WI38 (cell line): ENCODE measurements around the gene DDX28.

ENCODE experiments used
- H3K4me3 ChIP-seq: 2 replicates; pipeline ENCODE4 v1.5.1; 2011; ENCODE audit warnings: low read depth, mild to moderate bottlenecking, control low read depth, low read length
- TF ChIP-seq, protein P1 (sequence below): IDR thresholded peaks from 2 replicates; pipeline ENCODE4 v1.5.1; 2012; ENCODE audit warnings: low read depth, mild to moderate bottlenecking, control low read depth, low read length

DDX28 gene

DNA sequence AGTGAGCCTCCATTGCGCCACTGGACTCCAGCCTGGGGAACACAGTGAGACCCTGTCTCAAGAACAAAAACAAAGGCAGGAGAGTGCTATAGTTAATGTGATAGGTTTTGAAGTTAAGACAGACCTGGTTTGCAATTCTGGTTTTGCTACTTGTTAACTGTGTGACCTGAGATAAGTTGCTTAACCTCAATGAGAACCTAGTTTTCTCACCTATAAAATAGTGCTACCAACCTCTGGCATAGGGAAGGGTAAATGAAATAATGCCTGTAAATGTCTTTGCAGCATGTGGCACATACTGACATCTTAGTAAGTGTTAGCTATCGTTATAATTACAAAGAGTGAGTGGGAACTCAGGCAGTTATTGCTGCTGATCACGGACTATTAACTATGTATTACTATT lies 32.4 kb upstream of the DDX28 start:
- TF ChIP-seq, protein P1, sequence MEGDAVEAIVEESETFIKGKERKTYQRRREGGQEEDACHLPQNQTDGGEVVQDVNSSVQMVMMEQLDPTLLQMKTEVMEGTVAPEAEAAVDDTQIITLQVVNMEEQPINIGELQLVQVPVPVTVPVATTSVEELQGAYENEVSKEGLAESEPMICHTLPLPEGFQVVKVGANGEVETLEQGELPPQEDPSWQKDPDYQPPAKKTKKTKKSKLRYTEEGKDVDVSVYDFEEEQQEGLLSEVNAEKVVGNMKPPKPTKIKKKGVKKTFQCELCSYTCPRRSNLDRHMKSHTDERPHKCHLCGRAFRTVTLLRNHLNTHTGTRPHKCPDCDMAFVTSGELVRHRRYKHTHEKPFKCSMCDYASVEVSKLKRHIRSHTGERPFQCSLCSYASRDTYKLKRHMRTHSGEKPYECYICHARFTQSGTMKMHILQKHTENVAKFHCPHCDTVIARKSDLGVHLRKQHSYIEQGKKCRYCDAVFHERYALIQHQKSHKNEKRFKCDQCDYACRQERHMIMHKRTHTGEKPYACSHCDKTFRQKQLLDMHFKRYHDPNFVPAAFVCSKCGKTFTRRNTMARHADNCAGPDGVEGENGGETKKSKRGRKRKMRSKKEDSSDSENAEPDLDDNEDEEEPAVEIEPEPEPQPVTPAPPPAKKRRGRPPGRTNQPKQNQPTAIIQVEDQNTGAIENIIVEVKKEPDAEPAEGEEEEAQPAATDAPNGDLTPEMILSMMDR: no peak
- H3K4me3 ChIP-seq: no peak overlapping the region

DNA sequence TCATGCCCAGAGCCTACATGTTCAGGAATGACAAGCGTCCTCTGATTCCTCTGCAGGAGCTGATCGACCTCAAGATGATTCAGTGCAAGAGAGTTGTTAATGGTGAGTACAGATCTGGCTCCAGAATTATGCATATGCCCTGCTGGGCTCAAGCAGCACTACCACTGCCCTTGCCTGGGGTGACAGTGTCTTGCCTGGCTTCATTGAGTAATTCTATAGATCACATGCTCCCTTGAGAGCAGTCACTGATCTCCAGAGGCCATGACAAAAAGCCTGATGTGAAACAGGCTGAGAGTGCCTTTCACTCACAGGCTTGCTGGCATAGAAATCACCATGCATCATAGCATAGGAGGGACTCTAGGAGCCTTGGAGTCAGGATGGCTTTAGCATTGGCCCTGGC lies 26.4 kb upstream of the DDX28 start:
- TF ChIP-seq, protein P1: no peak
- no peak overlapping the region for H3K4me3 ChIP-seq

DNA sequence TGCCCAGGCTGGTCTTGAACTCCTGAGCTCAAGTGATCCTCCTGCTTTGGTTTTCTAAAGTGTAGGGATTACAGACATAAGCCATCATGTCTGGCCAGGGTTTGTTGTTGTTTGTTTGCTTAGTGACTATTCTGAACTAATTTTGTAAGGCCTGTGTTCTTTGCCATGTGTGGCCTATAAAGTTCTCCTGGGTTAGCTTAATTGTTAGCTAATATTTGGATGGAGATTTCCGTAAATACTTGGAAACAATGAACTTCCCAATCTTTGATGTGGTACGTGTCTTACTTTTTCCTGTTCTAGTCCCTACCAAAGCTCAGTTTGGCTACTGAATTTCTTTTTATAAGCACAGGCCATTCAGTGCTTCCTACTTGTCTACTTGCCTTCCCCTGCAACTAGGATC lies 25.0 kb upstream of the DDX28 start:
- TF ChIP-seq, protein P1: no peak
- no peak overlapping the region for H3K4me3 ChIP-seq

DNA sequence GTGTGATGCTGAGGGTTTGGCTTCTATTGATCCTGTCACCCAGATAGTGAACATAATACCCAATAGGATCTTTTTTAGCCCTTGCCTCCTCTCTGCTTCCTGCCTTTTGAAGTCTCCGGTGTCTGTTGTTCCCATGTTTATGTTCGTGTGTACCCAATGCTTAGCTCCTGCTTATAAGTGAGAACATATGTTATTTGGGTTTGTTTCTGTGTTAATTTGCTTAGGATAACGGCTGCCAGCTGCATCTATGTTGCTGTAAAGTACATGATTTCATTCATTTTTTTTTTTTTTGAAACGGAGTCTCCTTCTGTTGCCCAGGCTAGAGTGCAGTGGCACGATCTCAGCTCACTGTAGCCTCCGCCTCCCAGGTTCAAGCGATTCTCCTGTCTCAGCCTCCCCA lies 23.1 kb upstream of the DDX28 start:
- no peak overlapping the region for H3K4me3 ChIP-seq
- TF ChIP-seq, protein P1: no peak

DNA sequence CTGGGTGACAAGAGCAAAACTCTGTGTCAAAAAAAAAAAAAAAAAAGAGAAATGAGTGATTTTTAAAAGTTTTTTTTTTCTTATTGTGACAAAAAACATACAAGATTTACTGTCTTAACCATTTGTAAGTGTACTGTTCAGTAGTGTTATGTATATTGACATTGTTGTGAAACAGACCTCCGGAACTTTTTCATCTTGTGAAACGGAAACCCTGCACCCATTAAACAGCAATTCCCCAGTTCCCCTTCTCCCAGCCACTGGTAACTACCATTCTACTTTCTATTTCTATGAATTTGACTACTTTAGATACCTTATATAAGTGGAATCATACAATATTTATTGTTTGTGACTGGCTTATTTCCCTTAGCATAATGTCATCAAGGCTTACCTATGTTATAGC lies 18.8 kb upstream of the DDX28 start:
- H3K4me3 ChIP-seq: no peak overlapping the region
- TF ChIP-seq, protein P1: no peak

DNA sequence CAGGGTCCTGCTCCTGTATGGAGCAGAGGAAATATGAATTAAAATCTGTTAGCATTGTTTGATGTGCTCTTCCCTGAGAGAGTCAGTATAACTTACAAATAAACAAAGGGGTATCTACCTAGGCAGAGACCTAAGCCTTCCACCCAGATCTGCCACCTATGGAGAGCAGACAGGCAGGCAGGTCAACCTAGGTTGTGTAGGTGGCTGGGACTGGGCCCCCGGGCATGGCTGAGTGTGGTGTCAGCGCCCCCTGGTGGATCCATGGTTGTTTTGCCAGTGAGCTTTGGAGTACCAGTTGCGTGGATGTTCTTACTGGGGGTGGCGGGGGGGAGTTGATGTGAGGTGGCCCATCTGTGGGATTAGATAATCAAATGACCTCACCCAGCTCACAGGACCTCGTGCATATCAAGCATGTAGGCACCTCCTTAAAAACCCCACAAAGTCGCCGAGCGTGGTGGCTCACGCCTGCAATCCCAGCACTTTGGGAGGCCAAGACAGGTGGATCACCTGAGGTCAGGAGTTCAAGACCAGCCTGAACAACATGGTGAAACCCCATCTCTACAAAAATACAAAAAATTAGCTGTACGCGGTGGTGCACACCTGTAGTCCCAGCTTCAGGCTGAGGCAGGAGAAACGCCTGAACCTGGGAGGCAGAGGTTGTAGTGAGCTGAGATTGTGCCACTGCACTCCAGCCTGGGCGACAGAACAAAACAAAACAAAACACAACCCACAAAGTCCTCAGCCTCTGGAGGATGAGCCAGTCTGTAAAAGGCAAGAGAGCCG lies 17.7 kb upstream of the DDX28 start:
- no peak overlapping the region for H3K4me3 ChIP-seq
- TF ChIP-seq, protein P1: peak; percentile 73

DNA sequence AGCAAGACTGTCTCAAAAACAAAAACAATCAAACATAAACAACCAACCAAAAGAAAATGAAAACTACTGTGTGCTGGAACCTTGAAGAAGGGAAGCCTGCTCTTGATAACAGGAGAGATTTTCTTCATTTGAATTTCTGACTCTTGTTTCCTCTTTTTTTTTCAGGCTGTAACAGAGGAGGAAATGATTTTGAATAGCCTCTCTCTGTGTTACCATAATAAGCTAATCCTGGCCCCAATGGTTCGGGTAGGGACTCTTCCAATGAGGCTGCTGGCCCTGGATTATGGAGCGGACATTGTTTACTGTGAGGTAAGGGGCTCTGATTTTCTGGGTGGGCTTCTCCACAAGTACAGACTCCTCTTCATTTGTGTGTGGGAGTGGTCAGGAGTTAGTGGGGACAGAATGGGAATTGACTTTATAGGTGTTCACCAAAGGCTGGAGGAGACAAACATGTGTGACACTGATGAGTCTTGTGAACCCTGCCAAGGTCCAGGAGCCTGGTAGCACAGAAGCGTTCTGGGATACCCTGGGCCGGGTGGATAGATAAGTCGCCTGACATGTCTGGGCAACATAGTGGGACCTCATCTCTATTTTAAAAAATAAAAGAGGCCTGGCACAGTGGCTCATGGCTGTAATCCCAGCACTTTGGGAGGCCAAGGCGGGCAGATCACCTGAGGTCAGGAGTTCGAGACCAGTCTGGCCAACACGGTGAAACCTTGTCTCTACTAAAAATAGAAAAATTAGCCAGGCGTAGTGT lies 15.0 kb upstream of the DDX28 start:
- no peak overlapping the region for H3K4me3 ChIP-seq
- TF ChIP-seq, protein P1: no peak
